ENCODE data around the gene TIAM1. TPM values are rescaled to one million over a fixed set of nuclear protein-coding genes. Genes with fewer than 3 reads are reported as not detected.

TIAM1 gene
- total RNA-seq, 6 experiments from 2014 or later, result 4.8 to 12.5 (median 7.7) TPM

DNA sequence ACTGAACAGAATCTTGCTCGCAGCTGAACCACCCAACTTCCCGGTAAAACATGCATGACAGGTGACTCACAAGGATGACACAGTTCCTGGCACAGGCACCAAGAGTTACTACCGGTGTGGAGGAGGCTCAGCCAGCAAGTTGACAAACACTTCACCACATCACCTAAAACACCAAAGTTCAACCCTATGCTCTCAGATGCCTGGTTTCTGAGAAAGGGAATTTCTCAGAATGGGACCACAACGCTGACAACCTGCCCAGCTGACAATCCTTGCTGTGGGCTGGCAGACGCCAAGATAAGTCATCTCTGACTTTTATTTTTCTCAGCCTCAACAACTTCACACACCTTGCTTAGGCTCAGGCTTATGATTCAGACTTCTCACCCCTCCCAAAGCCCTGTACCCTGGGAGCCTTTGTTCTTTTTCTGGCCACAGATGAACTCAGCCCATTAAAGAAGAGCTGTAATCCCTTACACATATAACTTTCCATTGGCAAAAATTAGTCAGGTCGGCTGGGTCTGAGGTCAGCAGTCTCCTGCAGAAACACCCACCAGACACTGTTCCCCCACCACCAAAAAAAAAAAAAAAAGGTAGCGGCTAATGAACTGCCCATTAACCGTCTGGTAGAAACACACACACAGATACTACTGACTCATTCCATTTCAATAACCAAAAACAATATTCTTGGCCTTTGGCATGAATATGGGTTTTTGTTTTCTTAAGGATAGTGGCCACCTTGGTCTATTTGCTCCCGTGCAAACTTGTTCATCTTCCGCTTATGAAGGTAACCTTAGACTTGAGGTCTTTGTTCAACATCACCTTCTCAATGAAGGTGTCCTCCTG is 10.8 kb upstream of the TIAM1 start:
- H3K9me3 ChIP-seq, result no peaks in the 10 kb centered on the region
- H3K36me3 ChIP-seq, result no peaks in the 10 kb centered on the region
- ATAC-seq (peak in 3 of 4 donors; percentile 57 to 91 (median 70)), DNase-seq (peak in 1 of 3 donors; percentile 35)
- H3K4me1 ChIP-seq, result peaks cover 0 to 3% (median 0%) of the 10 kb centered on the region in 4 donors
- no peak overlapping the region for H3K4me3 ChIP-seq
- TF ChIP-seq, protein P1, sequence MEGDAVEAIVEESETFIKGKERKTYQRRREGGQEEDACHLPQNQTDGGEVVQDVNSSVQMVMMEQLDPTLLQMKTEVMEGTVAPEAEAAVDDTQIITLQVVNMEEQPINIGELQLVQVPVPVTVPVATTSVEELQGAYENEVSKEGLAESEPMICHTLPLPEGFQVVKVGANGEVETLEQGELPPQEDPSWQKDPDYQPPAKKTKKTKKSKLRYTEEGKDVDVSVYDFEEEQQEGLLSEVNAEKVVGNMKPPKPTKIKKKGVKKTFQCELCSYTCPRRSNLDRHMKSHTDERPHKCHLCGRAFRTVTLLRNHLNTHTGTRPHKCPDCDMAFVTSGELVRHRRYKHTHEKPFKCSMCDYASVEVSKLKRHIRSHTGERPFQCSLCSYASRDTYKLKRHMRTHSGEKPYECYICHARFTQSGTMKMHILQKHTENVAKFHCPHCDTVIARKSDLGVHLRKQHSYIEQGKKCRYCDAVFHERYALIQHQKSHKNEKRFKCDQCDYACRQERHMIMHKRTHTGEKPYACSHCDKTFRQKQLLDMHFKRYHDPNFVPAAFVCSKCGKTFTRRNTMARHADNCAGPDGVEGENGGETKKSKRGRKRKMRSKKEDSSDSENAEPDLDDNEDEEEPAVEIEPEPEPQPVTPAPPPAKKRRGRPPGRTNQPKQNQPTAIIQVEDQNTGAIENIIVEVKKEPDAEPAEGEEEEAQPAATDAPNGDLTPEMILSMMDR (IDR thresholded peaks at IDR 0.05), result no peak
- TF ChIP-seq POLR2A (IDR thresholded peaks at IDR 0.05), result no peak
- 48% methylated on average over 7 of the region's 10 CpGs for WGBS (ENCODE audit: insufficient coverage, low coverage, low lambda C conversion rate, missing lambda C conversion rate)
- no peaks in the 10 kb centered on the region for H3K27me3 ChIP-seq
- intact Hi-C loops (cut with DNase I), result no loop called here
- no peak overlapping the region for H3K27ac ChIP-seq

DNA sequence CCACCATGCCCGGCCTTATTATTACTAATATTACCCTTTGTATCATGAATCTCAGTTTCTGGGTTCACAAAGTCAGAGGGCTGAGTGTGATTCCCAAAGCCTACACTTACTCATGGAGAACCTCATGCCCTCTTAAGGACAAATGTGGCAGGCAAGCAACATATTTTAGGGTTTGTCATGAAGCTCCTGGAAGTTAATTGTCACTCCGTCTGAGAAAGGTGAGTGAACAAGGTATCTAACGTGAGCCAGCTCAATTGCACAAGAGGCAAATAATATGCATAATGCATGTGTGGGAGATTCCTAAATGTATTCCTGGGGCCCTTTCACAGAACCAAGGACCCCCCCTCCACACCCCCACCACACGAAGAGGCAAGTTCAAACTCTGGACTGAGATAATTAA is 10.1 kb upstream of the TIAM1 start:
- DNase-seq, result no peak
- intact Hi-C loops (cut with DNase I), result no loop called here
- ATAC-seq, result peak in 1 of 4 donors; percentile 10
- H3K9me3 ChIP-seq, result no peaks in the 10 kb centered on the region
- H3K4me1 ChIP-seq, result peaks cover 0 to 3% (median 0%) of the 10 kb centered on the region in 4 donors
- H3K27ac ChIP-seq, result no peak overlapping the region
- no peaks in the 10 kb centered on the region for H3K27me3 ChIP-seq
- H3K36me3 ChIP-seq, result no peaks in the 10 kb centered on the region
- WGBS (ENCODE audit: insufficient coverage, low coverage, low lambda C conversion rate, missing lambda C conversion rate), result 80% methylated on average over 1 of the region's 4 CpGs
- TF ChIP-seq, protein P1 (IDR thresholded peaks at IDR 0.05), result no peak
- no peak for TF ChIP-seq POLR2A (IDR thresholded peaks at IDR 0.05)
- H3K4me3 ChIP-seq, result no peak overlapping the region

DNA sequence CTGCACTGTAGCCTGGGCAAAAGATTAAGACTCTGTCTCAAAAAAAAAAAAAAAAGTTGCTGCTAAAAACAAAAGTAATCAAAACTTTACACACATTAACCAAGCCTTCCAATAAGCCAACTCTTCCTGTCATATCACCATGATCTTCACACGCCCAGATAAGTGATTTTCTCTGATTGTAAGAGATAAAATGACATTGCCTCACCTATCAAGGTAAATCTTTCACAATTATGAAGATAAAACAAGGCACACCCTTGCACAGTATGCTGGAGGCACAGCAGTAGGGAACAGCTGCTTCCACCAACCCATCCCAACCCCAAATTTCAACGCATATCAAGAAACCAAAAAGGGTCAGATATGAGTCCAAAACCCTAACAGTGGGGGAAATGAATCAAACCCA is 8.8 kb upstream of the TIAM1 start:
- Histone ChIP-seq H3K36me3 (no peaks in the 10 kb centered on the region), H3K27ac (no peak overlapping the region), H3K4me1 (peaks cover 0 to 3% (median 0%) of the 10 kb centered on the region in 4 donors), H3K4me3 (no peak overlapping the region), H3K27me3 (no peaks in the 10 kb centered on the region), H3K9me3 (no peaks in the 10 kb centered on the region)
- no peak for DNase-seq
- intact Hi-C loops (cut with DNase I), result no loop called here
- 38% methylated on average over 2 of the region's 2 CpGs for WGBS (ENCODE audit: insufficient coverage, low coverage, low lambda C conversion rate, missing lambda C conversion rate)
- TF ChIP-seq POLR2A (IDR thresholded peaks at IDR 0.05), result no peak
- TF ChIP-seq, protein P1 (IDR thresholded peaks at IDR 0.05), result no peak
- no peak for ATAC-seq

DNA sequence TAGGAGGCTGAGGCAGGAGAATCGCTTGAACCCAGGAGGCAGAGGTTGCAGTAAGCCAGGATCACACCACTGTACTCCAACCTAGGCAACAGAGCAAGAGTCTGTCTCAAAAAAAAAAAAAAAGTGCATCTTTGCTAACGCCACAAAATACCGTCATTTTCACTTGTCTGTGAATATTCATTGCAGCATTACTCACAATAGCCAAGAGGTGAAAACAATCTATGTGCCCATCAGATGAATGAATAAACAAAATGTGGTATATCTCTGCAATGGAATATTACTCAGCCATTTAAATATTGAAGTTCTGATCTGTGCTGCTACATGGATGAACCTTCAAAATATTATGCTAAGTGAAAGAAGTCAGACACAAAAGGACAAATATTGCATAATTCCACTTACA is 7.9 kb upstream of the TIAM1 start:
- WGBS (ENCODE audit: insufficient coverage, low coverage, low lambda C conversion rate, missing lambda C conversion rate), result 46% methylated on average over 2 of the region's 3 CpGs
- Histone ChIP-seq H3K27ac (no peak overlapping the region), H3K27me3 (no peaks in the 10 kb centered on the region), H3K9me3 (no peaks in the 10 kb centered on the region), H3K4me3 (no peak overlapping the region), H3K4me1 (peaks cover 0 to 3% (median 0%) of the 10 kb centered on the region in 4 donors), H3K36me3 (no peaks in the 10 kb centered on the region)
- TF ChIP-seq POLR2A (IDR thresholded peaks at IDR 0.05), result no peak
- TF ChIP-seq, protein P1 (IDR thresholded peaks at IDR 0.05), result no peak
- no peak for ATAC-seq
- intact Hi-C loops (cut with DNase I), result no loop called here
- no peak for DNase-seq

Measured in right lobe of liver (tissue), 6 donors.